Measurements from ENCODE around the gene AUTS2. TPM values are rescaled to one million over a fixed set of nuclear protein-coding genes. Genes with fewer than 3 reads are reported as not detected.

Gene AUTS2
- total and polyA plus RNA-seq, 2 of the 8 experiments (the other 6 are each of a cell fraction or from before 2014, with no cell fraction given) = 25.9 to 101 TPM

DNA sequence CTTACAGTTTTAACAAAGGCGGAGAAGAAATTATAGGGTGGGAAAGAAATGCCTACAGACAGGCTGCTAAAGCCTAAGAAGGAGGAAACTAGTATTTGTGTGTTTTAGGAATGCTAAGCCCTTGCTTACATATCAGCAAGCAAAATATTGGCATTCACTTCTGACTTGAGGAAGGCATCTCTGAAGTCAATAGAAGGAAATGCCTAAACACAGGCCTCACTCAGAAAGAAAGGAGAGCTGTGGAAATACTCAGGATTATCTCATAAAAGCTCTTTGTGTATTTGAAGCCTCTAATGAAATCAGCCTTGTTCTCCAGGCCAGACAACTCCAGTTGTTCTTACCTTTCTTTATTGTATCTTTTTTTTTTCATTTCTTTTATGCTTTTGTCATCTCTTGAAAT, 158.0 kb downstream of the AUTS2 start:
- ChIA-PET CTCF (ENCODE audit: partially characterized antibody) (interaction anchor here (0.8 to 1.0 kb wide), 2 partner anchors 16 to 390 kb away, joined by 4 read pairs; no protein-coding TSS in a partner anchor), POLR2A (ENCODE audit: partially characterized antibody) (interaction anchor here (0.6 to 1.3 kb wide), 2 partner anchors 16 to 390 kb away, joined by 4 to 5 read pairs; no protein-coding TSS in a partner anchor)
- H3K23me2 ChIP-seq (ENCODE audit: low read depth, low read length) = no peaks in the 10 kb centered on the region; the same call in 1 of the 2 replicates
- no peak overlapping the region for H2BK12ac ChIP-seq (ENCODE audit: low read depth, low read length)
- H3K36me3 ChIP-seq (ENCODE audit: control insufficient read depth in 2 of 4, insufficient read depth in 4 of 4, low read length in 3 of 4) = no peaks in the 10 kb centered on the region
- H3K79me2 ChIP-seq (ENCODE audit: control insufficient read depth in 1 of 2, insufficient read depth in 2 of 2, low read length in 2 of 2) = no peaks in the 10 kb centered on the region
- no peak overlapping the region for H3K14ac ChIP-seq (ENCODE audit: insufficient read length)
- H3K27me3 ChIP-seq (replicated peaks in 1 of 4; ENCODE audit: control insufficient read depth in 3 of 4, extremely low read depth in 1 of 4, insufficient read depth in 3 of 4, low read length in 3 of 4) = no peaks in the 10 kb centered on the region
- 78% methylated on average over 1 of the region's 1 CpG; no CpG with 5 or more reads in 1 of the 2 experiments for WGBS, 2 experiments (ENCODE audit: extremely low coverage in 1 of 2, insufficient coverage in 1 of 2, insufficient read length in 1 of 2, insufficient replicate concordance in 2 of 2, low coverage in 1 of 2, low lambda C conversion rate in 2 of 2, missing lambda C conversion rate in 1 of 2)
- no peak overlapping the region for H3K9ac ChIP-seq (replicated peaks in 1 of 4; ENCODE audit: extremely low read depth in 1 of 4, low read depth in 3 of 4, low read length in 3 of 4)
- H2BK20ac ChIP-seq (ENCODE audit: low read length) = no peak overlapping the region
- H3K4me2 ChIP-seq (ENCODE audit: insufficient read depth in 1 of 2, low read depth in 2 of 2, low read length in 2 of 2) = no peak overlapping the region
- no peak overlapping the region for H4K5ac ChIP-seq (ENCODE audit: insufficient read length, low read depth, low read length)
- no peak for DNase-seq (ENCODE audit: low read depth in 1 of 2, low spot score in 2 of 2)
- peaks cover 0 to 5% (median 1%) of the 10 kb centered on the region in 4 experiments; a peak in 3 of 7 replicates for H3K4me1 ChIP-seq (replicated peaks in 1 of 4; ENCODE audit: control insufficient read depth in 3 of 4, insufficient read depth in 4 of 4, low read length in 3 of 4)
- H4K8ac ChIP-seq (ENCODE audit: extremely low read depth, insufficient read depth, low read length) = no peak overlapping the region
- no peak overlapping the region for H2BK5ac ChIP-seq (ENCODE audit: low read depth, low read length)
- H2AFZ ChIP-seq (ENCODE audit: low read length) = no peak overlapping the region
- H3K18ac ChIP-seq (ENCODE audit: extremely low read depth, low read length) = no peak overlapping the region
- no peaks in the 10 kb centered on the region for H3K9me3 ChIP-seq (ENCODE audit: insufficient read depth in 2 of 2, low read depth in 1 of 2, low read length in 1 of 2)
- no peak overlapping the region for H3K56ac ChIP-seq (replicated peaks; ENCODE audit: insufficient read length, low read depth, low read length)
- no peak overlapping the region for H2BK120ac ChIP-seq (replicated peaks; ENCODE audit: low read depth, low read length)
- no peak overlapping the region for H3K27ac ChIP-seq (ENCODE audit: low read depth, low read length)
- no peak overlapping the region for H3K4ac ChIP-seq (replicated peaks; ENCODE audit: insufficient read length, low read depth, low read length)
- no peak overlapping the region for H2BK15ac ChIP-seq (ENCODE audit: low read length)
- no peaks in the 10 kb centered on the region for H4K20me1 ChIP-seq (replicated peaks in 1 of 2; ENCODE audit: control insufficient read depth in 1 of 2, insufficient read depth in 2 of 2, low read length in 2 of 2)
- H3K23ac ChIP-seq (ENCODE audit: insufficient read length) = no peak overlapping the region
- TF ChIP-seq SP1 (IDR thresholded peaks at IDR 0.05; ENCODE audit: low read depth, low read length) (no peak), KDM4A (IDR thresholded peaks at IDR 0.05; ENCODE audit: low read depth, low read length, severe bottlenecking) (no peak), SIX5 (IDR thresholded peaks at IDR 0.05; ENCODE audit: low read depth, low read length) (no peak), ZNF274 (IDR thresholded peaks at IDR 0.05; ENCODE audit: borderline replicate concordance, extremely low read depth, low read length) (no peak), EZH2 (IDR thresholded peaks at IDR 0.05; ENCODE audit: low read depth, low read length, severe bottlenecking) (no peak)
- no peak overlapping the region for H4K91ac ChIP-seq (replicated peaks; ENCODE audit: insufficient read length, low read length)
- no peak for FAIRE-seq
- no peak overlapping the region for H3K4me3 ChIP-seq (ENCODE audit: extremely low read depth in 1 of 4, insufficient read depth in 2 of 4, low read depth in 3 of 4, low read length in 4 of 4)
- no peaks in the 10 kb centered on the region for H3K79me1 ChIP-seq (ENCODE audit: low read depth, low read length)
- no peak overlapping the region for H2AK5ac ChIP-seq (ENCODE audit: low read depth, low read length)
